Endothelial cell of umbilical vein (primary cell): ENCODE results near the gene EVC. TPM values are rescaled to one million over a fixed set of nuclear protein-coding genes. Genes with fewer than 3 reads are reported as not detected.

Experiments
- BruUV-seq: library from RNA; stranded (reverse); fragments of 400-500 nt; replicated peaks from 2 replicates; lab custom pipeline; 2021; lab: Mats Ljungman, UMichigan
- CTCF ChIA-PET: fragments of 300-600, 350-600 bp; sonication (Branson Sonifier 250); formaldehyde crosslinking; loops from one replicate; lab custom pipeline; 2021; ENCODE audit warnings: antibody characterized with exemption, inconsistent platforms; lab: Charles Lee
- POLR2A ChIA-PET: fragments of 300-600, 350-600 bp; sonication (Branson Sonifier 250); formaldehyde crosslinking; loops from one replicate; lab custom pipeline; 2021; ENCODE audit warnings: antibody characterized with exemption, inconsistent platforms; lab: Charles Lee
- DNase-seq: peaks from one replicate; pipeline ENCODE4 v3.0.0-alpha.2; 2011; ENCODE audit warnings: low read depth, low spot score
- FAIRE-seq: peaks from 2 replicates; lab custom pipeline; 2011; peaks lifted over from hg19 to GRCh38; lab: Jason Lieb, UNC
- H2AFZ ChIP-seq: 2 replicates; pipeline ENCODE4 v1.6.0; 2012; ENCODE audit warnings: low read depth, low read length, control low read depth, inconsistent platforms
- H3K27ac ChIP-seq: 2 replicates; pipeline ENCODE4 v1.5.1; 2011; ENCODE audit warnings: low read depth, mild to moderate bottlenecking, control low read depth, low read length, moderate library complexity; ENCODE audit not compliant: insufficient read depth
- H3K27me3 ChIP-seq, 2 experiments: 2 replicates each; pipeline versions ENCODE4 v1.6.0 to v1.6.1; 2011; ENCODE audit warnings: low read length in 2 of 2, mixed read lengths in 1 of 2; ENCODE audit not compliant: control insufficient read depth in 2 of 2, insufficient read depth in 2 of 2
- H3K36me3 ChIP-seq, 2 experiments: 2 replicates in 1 of 2; 3 replicates in 1 of 2; pipeline ENCODE4 v1.5.1; 2011; ENCODE audit warnings: low read length in 2 of 2, mild to moderate bottlenecking in 1 of 2, moderate library complexity in 1 of 2; ENCODE audit not compliant: control insufficient read depth in 2 of 2, insufficient read depth in 2 of 2; ENCODE audit errors: extremely low read depth in 1 of 2
- H3K4me1 ChIP-seq: 3 replicates; pipeline ENCODE4 v1.5.1; 2011; ENCODE audit warnings: mild to moderate bottlenecking, low read length; ENCODE audit not compliant: control insufficient read depth, insufficient read depth; ENCODE audit errors: extremely low read depth
- H3K4me2 ChIP-seq: 2 replicates; pipeline ENCODE4 v1.6.1; 2011; ENCODE audit warnings: low read length, control low read depth, mixed read lengths; ENCODE audit not compliant: insufficient read depth
- H3K4me3 ChIP-seq, 3 experiments: fragments of 200-600 bp in 1 of 3; sonication (generic), shearing (Covaris generic) in 1 of 3; replicated peaks in 1 of 3; 2 replicates each; pipeline ENCODE4 v1.5.1; 2011 to 2016; ENCODE audit warnings: control low read depth in 3 of 3, low read length in 3 of 3, mild to moderate bottlenecking in 2 of 3, inconsistent platforms in 1 of 3, low read depth in 1 of 3, moderate library complexity in 1 of 3; ENCODE audit not compliant: insufficient read depth in 1 of 3
- H3K79me2 ChIP-seq: 2 replicates; pipeline ENCODE4 v1.6.0; 2012; ENCODE audit warnings: low read length, inconsistent platforms; ENCODE audit not compliant: control insufficient read depth, insufficient read depth
- H3K9ac ChIP-seq: replicated peaks from 2 replicates; pipeline ENCODE3; 2011; ENCODE audit warnings: low read length, control low read depth; ENCODE audit not compliant: insufficient read depth; ENCODE audit errors: extremely low read depth
- H3K9me1 ChIP-seq: replicated peaks from 3 replicates; pipeline ENCODE4 v1.6.0; 2011; ENCODE audit warnings: mild to moderate bottlenecking, low read length; ENCODE audit not compliant: control insufficient read depth, insufficient read depth; ENCODE audit errors: extremely low read depth
- H3K9me3 ChIP-seq: replicated peaks from 2 replicates; pipeline ENCODE4 v1.5.1; 2012; ENCODE audit warnings: low read length, inconsistent platforms; ENCODE audit not compliant: control insufficient read depth, insufficient read depth
- H4K20me1 ChIP-seq: replicated peaks from 2 replicates; pipeline ENCODE3; 2011; ENCODE audit warnings: mild to moderate bottlenecking, low read length; ENCODE audit not compliant: control insufficient read depth, insufficient read depth; ENCODE audit errors: extremely low read depth
- EZH2 ChIP-seq: IDR thresholded peaks from 2 replicates; pipeline ENCODE4 v1.6.1; 2012; ENCODE audit warnings: borderline replicate concordance, low read depth, mild to moderate bottlenecking, moderate library complexity, low read length, inconsistent platforms; ENCODE audit not compliant: severe bottlenecking
- FOS ChIP-seq: IDR thresholded peaks from 2 replicates; pipeline ENCODE4 v1.6.1; 2011; ENCODE audit warnings: mild to moderate bottlenecking, low read length, moderate library complexity, borderline replicate concordance; ENCODE audit not compliant: insufficient read depth
- GATA2 ChIP-seq: IDR thresholded peaks from 2 replicates; pipeline ENCODE4 v1.7.0; 2011; ENCODE audit warnings: low read depth, mild to moderate bottlenecking, moderate library complexity, mixed read lengths, low read length; ENCODE audit not compliant: insufficient read length, insufficient read depth
- JUN ChIP-seq: IDR thresholded peaks from 2 replicates; pipeline ENCODE4 v1.6.1; 2011; ENCODE audit warnings: borderline replicate concordance, low read depth; ENCODE audit not compliant: insufficient read length, insufficient read depth
- MYC ChIP-seq: IDR thresholded peaks from one replicate; pipeline ENCODE4 v1.6.1; 2011; ENCODE audit warnings: mild to moderate bottlenecking, low read depth, low read length
- POLR2A ChIP-seq: IDR thresholded peaks from 2 replicates; pipeline ENCODE4 v1.6.1; 2012; ENCODE audit warnings: low read depth, mild to moderate bottlenecking, control low read depth, low read length
- POLR2AphosphoS5 ChIP-seq: IDR thresholded peaks from 2 replicates; pipeline ENCODE4 v1.6.1; 2012; ENCODE audit warnings: low read depth, mild to moderate bottlenecking, control low read depth, low read length, moderate library complexity; ENCODE audit not compliant: insufficient read depth
- dilution Hi-C: fragments of 300-500 bp; cut with MboI; formaldehyde crosslinking; loops from one replicate; pipeline ENCODE4 v1.15.0; 2019; ENCODE audit warnings: low sequenced_read_pairs; ENCODE audit not compliant: extremely low pct_ligation_motif_present
- intact Hi-C: fragments of 100-400 bp; cut with micrococcal nuclease; formaldehyde crosslinking; loops from one replicate; pipeline ENCODE4 v1.10.0; 2022
- polyA plus RNA-seq, 4 experiments: library from polyadenylated mRNA; depleted of rRNA in 3 of 4; stranded (reverse) in 3 of 4; unstranded in 1 of 4; fragments of >200 nt; gene quantifications; 2 replicates each; pipeline versions ENCODE4 v1.2.1 to v1.2.3, GENCODE V29; 2011 to 2012; ENCODE audit warnings: missing spikeins in 1 of 4
- total RNA-seq: library from RNA; stranded (reverse); gene quantifications from 2 replicates; pipeline ENCODE4 v1.2.3, GENCODE V29; 2021
- TF ChIP-seq, protein P1 (sequence below), 2 donors: IDR thresholded peaks; 1 replicate in 1 of 2; 2 replicates in 1 of 2; pipeline ENCODE4 v1.5.1; 2011; ENCODE audit warnings: low read length in 2 of 2, mild to moderate bottlenecking in 2 of 2, moderate library complexity in 2 of 2, control low read depth in 1 of 2, inconsistent platforms in 1 of 2, low read depth in 1 of 2; ENCODE audit not compliant: insufficient read depth in 1 of 2; ENCODE audit errors: extremely low read depth in 1 of 2
- TF ChIP-seq, protein P2 (sequence below): IDR thresholded peaks from 2 replicates; pipeline ENCODE4 v1.6.1; 2011; ENCODE audit not compliant: insufficient read depth, insufficient read length

Gene EVC
- total and polyA plus RNA-seq, 2 donors (not counting 3 experiments of a cell fraction or from before 2014, with no cell fraction given) = 6.3 to 31.6 TPM

DNA sequence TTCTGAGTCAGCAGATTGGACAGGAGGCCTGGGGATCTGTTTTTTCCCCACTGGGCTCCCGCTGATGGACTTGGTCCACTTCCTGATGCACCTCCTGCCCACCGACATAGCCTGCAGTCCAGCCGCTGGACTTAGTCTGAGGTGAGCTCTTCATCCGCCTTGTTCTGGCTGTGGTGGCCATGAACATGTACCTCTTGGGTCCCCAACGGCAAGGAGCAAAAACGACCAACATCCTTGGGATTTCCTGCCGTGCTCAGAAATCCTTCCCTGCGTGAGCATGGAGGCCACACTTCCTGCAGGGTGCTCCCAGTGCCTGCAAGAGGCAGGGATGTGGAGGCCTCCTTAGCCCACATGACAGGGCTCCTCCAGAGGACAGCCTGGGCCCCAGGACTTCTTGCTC, 105.1 kb downstream of the EVC start:
- no peak overlapping the region for H2AFZ ChIP-seq
- DNase-seq (no peak), FAIRE-seq (no peak)
- no peak overlapping the region for H3K4me2 ChIP-seq
- no peaks in the 10 kb centered on the region for H3K9me1 ChIP-seq
- no peak overlapping the region for H3K27ac ChIP-seq
- ChIA-PET POLR2A (no interaction called here), CTCF (no interaction called here)
- no TSS peak for BruUV-seq
- intact Hi-C loops (no loop called here), dilution Hi-C loops (no loop called here)
- no peaks in the 10 kb centered on the region for H3K79me2 ChIP-seq
- H4K20me1 ChIP-seq = no peaks in the 10 kb centered on the region
- H3K27me3 ChIP-seq = no peaks in the 10 kb centered on the region
- no peak overlapping the region for H3K9ac ChIP-seq
- peaks cover 0 to 29% of the 10 kb centered on the region in 2 experiments for H3K36me3 ChIP-seq
- no peaks in the 10 kb centered on the region for H3K4me1 ChIP-seq
- H3K4me3 ChIP-seq = no peak overlapping the region
- no peak for TF ChIP-seq POLR2AphosphoS5
- TF ChIP-seq POLR2A = no peak
- no peak for TF ChIP-seq JUN
- TF ChIP-seq EZH2 = no peak
- no peak for TF ChIP-seq MYC
- no peak for TF ChIP-seq FOS
- no peak for TF ChIP-seq GATA2
- TF ChIP-seq, protein P1, sequence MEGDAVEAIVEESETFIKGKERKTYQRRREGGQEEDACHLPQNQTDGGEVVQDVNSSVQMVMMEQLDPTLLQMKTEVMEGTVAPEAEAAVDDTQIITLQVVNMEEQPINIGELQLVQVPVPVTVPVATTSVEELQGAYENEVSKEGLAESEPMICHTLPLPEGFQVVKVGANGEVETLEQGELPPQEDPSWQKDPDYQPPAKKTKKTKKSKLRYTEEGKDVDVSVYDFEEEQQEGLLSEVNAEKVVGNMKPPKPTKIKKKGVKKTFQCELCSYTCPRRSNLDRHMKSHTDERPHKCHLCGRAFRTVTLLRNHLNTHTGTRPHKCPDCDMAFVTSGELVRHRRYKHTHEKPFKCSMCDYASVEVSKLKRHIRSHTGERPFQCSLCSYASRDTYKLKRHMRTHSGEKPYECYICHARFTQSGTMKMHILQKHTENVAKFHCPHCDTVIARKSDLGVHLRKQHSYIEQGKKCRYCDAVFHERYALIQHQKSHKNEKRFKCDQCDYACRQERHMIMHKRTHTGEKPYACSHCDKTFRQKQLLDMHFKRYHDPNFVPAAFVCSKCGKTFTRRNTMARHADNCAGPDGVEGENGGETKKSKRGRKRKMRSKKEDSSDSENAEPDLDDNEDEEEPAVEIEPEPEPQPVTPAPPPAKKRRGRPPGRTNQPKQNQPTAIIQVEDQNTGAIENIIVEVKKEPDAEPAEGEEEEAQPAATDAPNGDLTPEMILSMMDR (IDR thresholded peaks at IDR 0.05; ENCODE audit: extremely low read depth in 1 of 2, insufficient read depth in 1 of 2, low read depth in 1 of 2, low read length in 2 of 2) = no peak
- TF ChIP-seq, protein P2, sequence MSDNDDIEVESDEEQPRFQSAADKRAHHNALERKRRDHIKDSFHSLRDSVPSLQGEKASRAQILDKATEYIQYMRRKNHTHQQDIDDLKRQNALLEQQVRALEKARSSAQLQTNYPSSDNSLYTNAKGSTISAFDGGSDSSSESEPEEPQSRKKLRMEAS = no peak
- H3K9me3 ChIP-seq = no peaks in the 10 kb centered on the region
